HEK293 (cell line): Measurements from ENCODE around the gene PHF21A.

Experiments
- CTCF ChIP-seq: fragments of 450-650 bp; formaldehyde crosslinking; IDR thresholded peaks from 2 replicates; pipeline ENCODE4 v1.5.1; 2016; ENCODE audit warnings: missing biosample characterization, missing genetic modification characterization
- ZFP37 ChIP-seq: fragments of 450-650 bp; formaldehyde crosslinking; IDR thresholded peaks from 2 replicates; pipeline ENCODE4 v1.5.1; 2016; ENCODE audit warnings: missing biosample characterization, missing genetic modification characterization

- TF ChIP-seq CTCF (tag by site-specific recombination) (no peak), ZFP37 (no peak)
These were observed 94.5 kb downstream of the PHF21A start for GRCh38 chr11:46026606-46027293.
